Esophagus muscularis mucosa (tissue), 3 donors: ENCODE data around the gene FAAP20.

ENCODE experiments used
- POLR2A ChIP-seq: fragments of 450-650 bp; IDR thresholded peaks from one replicate; pipeline ENCODE4 v1.6.1; 2017; ENCODE audit warnings: antibody characterized with exemption, moderate library complexity, mild to moderate bottlenecking, low read depth
- TF ChIP-seq, protein P1 (sequence below), 3 experiments: fragments of 200-600 bp in 2 of 3; fragments of 450-650 bp in 1 of 3; sonication (generic) in 2 of 3; IDR thresholded peaks; one replicate each; pipeline ENCODE4 v1.5.1; 2017 to 2019; ENCODE audit warnings: antibody characterized with exemption in 3 of 3, mild to moderate bottlenecking in 2 of 3, moderate library complexity in 1 of 3

DNA sequence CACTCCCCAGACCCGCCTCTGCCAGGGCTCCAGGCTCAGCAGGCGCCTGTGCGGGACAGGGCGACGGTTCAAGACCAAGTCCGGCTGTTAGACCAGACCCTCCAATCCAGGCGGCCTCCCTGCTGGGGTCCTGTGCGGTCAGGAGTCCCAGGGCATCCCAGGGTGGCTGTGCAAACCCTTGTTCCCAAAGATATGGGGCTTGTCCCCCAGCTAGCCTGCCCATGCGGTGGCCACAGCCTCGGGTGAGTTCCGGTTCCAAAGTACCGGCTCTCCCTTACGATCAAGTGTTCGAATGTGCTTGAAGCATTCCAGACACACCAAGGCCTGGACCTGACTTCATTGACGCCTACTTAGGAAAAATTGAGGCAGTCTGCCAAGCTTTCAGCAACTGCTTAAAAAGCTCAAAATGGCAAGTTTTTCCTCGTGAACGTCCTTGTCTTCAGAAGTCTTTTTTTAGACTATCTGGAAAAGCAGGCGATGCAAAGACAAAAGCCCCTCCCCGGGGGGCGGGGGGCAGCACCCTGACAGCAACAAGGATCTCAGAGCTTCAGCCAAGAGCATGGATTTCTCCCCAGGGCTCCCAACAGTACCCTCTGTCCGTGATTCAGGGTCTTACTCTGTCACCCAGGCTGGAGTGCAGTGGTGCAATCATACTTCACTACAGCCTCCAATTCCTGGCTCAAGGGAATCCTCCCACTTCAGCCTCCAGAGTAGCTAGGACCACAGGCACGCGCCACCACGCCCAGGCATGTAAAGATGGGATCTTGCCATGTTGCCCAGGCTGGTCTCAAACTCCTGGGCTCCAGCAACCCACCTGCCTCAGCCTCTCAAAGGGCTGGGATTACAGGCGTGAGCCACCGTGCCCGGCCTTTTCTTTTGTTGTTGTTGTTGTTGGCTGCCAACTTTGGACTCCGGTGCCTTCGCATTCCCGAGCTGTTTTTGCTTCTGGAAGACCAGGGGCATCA is 2.3 kb downstream of the FAAP20 start:
- no peak for TF ChIP-seq POLR2A
- TF ChIP-seq, protein P1, sequence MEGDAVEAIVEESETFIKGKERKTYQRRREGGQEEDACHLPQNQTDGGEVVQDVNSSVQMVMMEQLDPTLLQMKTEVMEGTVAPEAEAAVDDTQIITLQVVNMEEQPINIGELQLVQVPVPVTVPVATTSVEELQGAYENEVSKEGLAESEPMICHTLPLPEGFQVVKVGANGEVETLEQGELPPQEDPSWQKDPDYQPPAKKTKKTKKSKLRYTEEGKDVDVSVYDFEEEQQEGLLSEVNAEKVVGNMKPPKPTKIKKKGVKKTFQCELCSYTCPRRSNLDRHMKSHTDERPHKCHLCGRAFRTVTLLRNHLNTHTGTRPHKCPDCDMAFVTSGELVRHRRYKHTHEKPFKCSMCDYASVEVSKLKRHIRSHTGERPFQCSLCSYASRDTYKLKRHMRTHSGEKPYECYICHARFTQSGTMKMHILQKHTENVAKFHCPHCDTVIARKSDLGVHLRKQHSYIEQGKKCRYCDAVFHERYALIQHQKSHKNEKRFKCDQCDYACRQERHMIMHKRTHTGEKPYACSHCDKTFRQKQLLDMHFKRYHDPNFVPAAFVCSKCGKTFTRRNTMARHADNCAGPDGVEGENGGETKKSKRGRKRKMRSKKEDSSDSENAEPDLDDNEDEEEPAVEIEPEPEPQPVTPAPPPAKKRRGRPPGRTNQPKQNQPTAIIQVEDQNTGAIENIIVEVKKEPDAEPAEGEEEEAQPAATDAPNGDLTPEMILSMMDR (IDR thresholded peaks at IDR 0.05), result no peak
